B cell (primary cell): ENCODE data around the gene SGCD. TPM values are rescaled to one million over a fixed set of nuclear protein-coding genes. Genes with fewer than 3 reads are reported as not detected.

ENCODE experiments used
- ATAC-seq: fragments of 200-7000 bp; cut with Tn5 transposase; one replicate; pipeline ENCODE4 v1.10.0; 2021; ENCODE audit warnings: low read depth, mild to moderate bottlenecking, moderate number of reproducible peaks, moderate library complexity
- CTCF ChIA-PET: fragments of 350-600 bp; sonication (Branson Sonifier 250); formaldehyde crosslinking; loops from one replicate; lab custom pipeline; 2021; ENCODE audit warnings: antibody characterized with exemption, inconsistent platforms; lab: Charles Lee
- POLR2A ChIA-PET: fragments of 350-600 bp; sonication (Branson Sonifier 250); formaldehyde crosslinking; loops from one replicate; lab custom pipeline; 2021; ENCODE audit warnings: antibody characterized with exemption; lab: Charles Lee
- DNase-seq: peaks from one replicate; pipeline ENCODE4 v3.0.0; 2013
- H2AFZ ChIP-seq: 2 replicates; pipeline ENCODE4 v1.6.1; 2012; ENCODE audit warnings: mild to moderate bottlenecking, low read depth, low read length; ENCODE audit not compliant: insufficient read depth, poor library complexity, severe bottlenecking
- H3K27ac ChIP-seq, 2 donors: 1 replicate in 1 of 2; 2 replicates in 1 of 2; pipeline ENCODE4 v1.5.1; 2012 to 2013; ENCODE audit warnings: low read length in 2 of 2, mild to moderate bottlenecking in 2 of 2, moderate library complexity in 1 of 2
- H3K27me3 ChIP-seq, 4 experiments: fragments of 200-600 bp in 1 of 4; sonication (generic) in 1 of 4; replicated peaks in 1 of 4; 1 replicate in 2 of 4; 2 replicates in 2 of 4; pipeline versions ENCODE4 v1.6.1 to v1.7.0; 2013 to 2016; ENCODE audit warnings: low read length in 3 of 4, mild to moderate bottlenecking in 2 of 4, mixed read lengths in 1 of 4, moderate library complexity in 1 of 4; ENCODE audit not compliant: insufficient read depth in 4 of 4, control insufficient read depth in 3 of 4; ENCODE audit errors: control extremely low read depth in 1 of 4
- H3K36me3 ChIP-seq, 2 experiments: replicated peaks in 1 of 2; 1 replicate in 1 of 2; 2 replicates in 1 of 2; pipeline versions ENCODE4 v1.6.1 to v1.7.1; 2013; ENCODE audit warnings: low read length in 1 of 2; ENCODE audit not compliant: insufficient read depth in 2 of 2, control insufficient read depth in 1 of 2; ENCODE audit errors: control extremely low read depth in 1 of 2, extremely low read depth in 1 of 2
- H3K4me1 ChIP-seq, 2 donors: fragments of 200-600 bp in 1 of 2; sonication (generic) in 1 of 2; 1 replicate in 1 of 2; 2 replicates in 1 of 2; pipeline versions ENCODE4 v1.5.1 to v1.6.1; 2013 to 2017; ENCODE audit warnings: low read length in 2 of 2; ENCODE audit not compliant: control insufficient read depth in 2 of 2, insufficient read depth in 2 of 2
- H3K4me2 ChIP-seq: replicated peaks from 2 replicates; pipeline ENCODE3; 2012; ENCODE audit warnings: mild to moderate bottlenecking, low read depth, low read length; ENCODE audit not compliant: poor library complexity, severe bottlenecking
- H3K4me3 ChIP-seq, 5 experiments: fragments of 200-600 bp in 1 of 5; sonication (generic) in 1 of 5; 1 replicate in 3 of 5; 2 replicates in 2 of 5; pipeline versions ENCODE4 v1.5.1 to v1.7.0; 2011 to 2016; ENCODE audit warnings: low read length in 4 of 5, mild to moderate bottlenecking in 4 of 5, low read depth in 2 of 5, control low read depth in 1 of 5, moderate library complexity in 1 of 5; ENCODE audit not compliant: insufficient read depth in 1 of 5; ENCODE audit errors: control extremely low read depth in 1 of 5, extremely low read depth in 1 of 5
- H3K79me2 ChIP-seq: fragments of 200-600 bp; sonication (generic); one replicate; pipeline ENCODE4 v1.6.0; 2016; ENCODE audit warnings: low read length; ENCODE audit not compliant: control insufficient read depth, insufficient read depth
- H3K9ac ChIP-seq: fragments of 200-600 bp; sonication (generic); 2 replicates; pipeline ENCODE4 v1.6.1; 2017; ENCODE audit warnings: mild to moderate bottlenecking, low read length, moderate library complexity
- H3K9me3 ChIP-seq, 3 donors: one replicate each; pipeline versions ENCODE4 v1.6.1 to v1.7.1; 2013; ENCODE audit warnings: low read length in 2 of 3; ENCODE audit not compliant: control insufficient read depth in 2 of 3, insufficient read depth in 1 of 3; ENCODE audit errors: control extremely low read depth in 1 of 3
- H4K20me1 ChIP-seq: 2 replicates; pipeline ENCODE4 v1.6.0; 2012; ENCODE audit warnings: mild to moderate bottlenecking, low read length; ENCODE audit not compliant: insufficient read depth, control insufficient read depth, poor library complexity, severe bottlenecking
- H3K27ac Mint-ChIP-seq: one replicate; pipeline ENCODE4 v1.8.0; 2021; ENCODE audit warnings: mixed read lengths
- H3K27me3 Mint-ChIP-seq: one replicate; pipeline ENCODE4 v1.8.0; 2021; ENCODE audit warnings: mixed read lengths
- H3K4me1 Mint-ChIP-seq: one replicate; pipeline ENCODE4 v1.8.0; 2021; ENCODE audit warnings: mixed read lengths
- H3K4me3 Mint-ChIP-seq: one replicate; pipeline ENCODE4 v1.8.0; 2021; ENCODE audit warnings: mixed read lengths
- H3K9me3 Mint-ChIP-seq: one replicate; pipeline ENCODE4 v1.8.0; 2022; ENCODE audit warnings: mixed read lengths; ENCODE audit not compliant: insufficient read depth
- CTCF ChIP-seq: fragments of 200-600 bp; IDR thresholded peaks from one replicate; pipeline ENCODE4 v1.8.0; 2022; ENCODE audit warnings: antibody characterized with exemption, mild to moderate bottlenecking
- EZH2 ChIP-seq: IDR thresholded peaks from 2 replicates; pipeline ENCODE4 v1.6.1; 2012; ENCODE audit warnings: borderline replicate concordance, low read depth, mild to moderate bottlenecking, moderate library complexity, low read length; ENCODE audit not compliant: insufficient read depth, poor library complexity, severe bottlenecking
- WGBS: methylation state at CpG from one replicate; pipeline ENCODE4 v1.1.5; 2013; ENCODE audit warnings: missing lambda C conversion rate; ENCODE audit not compliant: insufficient coverage; 5-methylcytosine and 5-hydroxymethylcytosine counted together
- intact Hi-C: fragments of 100-400 bp; cut with micrococcal nuclease; formaldehyde crosslinking; loops from one replicate; pipeline ENCODE4 v1.10.0; 2022
- polyA plus RNA-seq: library from polyadenylated mRNA; depleted of rRNA; stranded (reverse); fragments of >200 nt; gene quantifications from 2 replicates; pipeline ENCODE4 v1.2.3, GENCODE V29; 2012
- total RNA-seq, 2 donors: library from RNA; stranded (reverse); fragments of 120-200 nt in 1 of 2; gene quantifications; 1 replicate in 1 of 2; 2 replicates in 1 of 2; pipeline versions ENCODE4 v1.2.3 to v1.2.4, GENCODE V29; 2013 to 2022

Gene SGCD
- total and polyA plus RNA-seq, 2 donors (not counting 1 experiment from before 2014, with no cell fraction given): not detected

- Mint-ChIP-seq H3K4me3 (no peak overlapping the region), H3K27ac (no peak overlapping the region), H3K4me1 (no peaks in the 10 kb centered on the region), H3K9me3 (peaks cover 2% of the 10 kb centered on the region), H3K27me3 (peaks cover 13% of the 10 kb centered on the region)
- Histone ChIP-seq H3K4me1 (no peaks in the 10 kb centered on the region), H3K27ac (no peak overlapping the region), H2AFZ (no peak overlapping the region), H3K36me3 (no peaks in the 10 kb centered on the region), H3K4me3 (no peak overlapping the region), H3K9me3 (no peaks in the 10 kb centered on the region), H3K9ac (no peak overlapping the region), H3K79me2 (no peaks in the 10 kb centered on the region), H4K20me1 (no peaks in the 10 kb centered on the region), H3K4me2 (no peak overlapping the region), H3K27me3 (peaks cover 0 to 3% (median 0%) of the 10 kb centered on the region in 4 experiments)
- 100% methylated on average over 1 of the region's 1 CpG for WGBS
- intact Hi-C loops: no loop called here
- ChIA-PET CTCF (no interaction called here), POLR2A (no interaction called here)
- ATAC-seq (no peak), DNase-seq (no peak)
- TF ChIP-seq EZH2 (no peak), CTCF (no peak)
These were observed 314.7 kb downstream of the SGCD start for GRCh38 chr5:156641686-156642085.

GRCh38 chr5:156647034-156647451, 320.1 kb downstream of the SGCD start:
- Histone ChIP-seq H3K9ac (no peak overlapping the region), H3K79me2 (no peaks in the 10 kb centered on the region), H3K4me2 (no peak overlapping the region), H3K4me1 (no peaks in the 10 kb centered on the region), H3K4me3 (no peak overlapping the region), H2AFZ (no peak overlapping the region), H3K9me3 (no peaks in the 10 kb centered on the region), H3K27ac (no peak overlapping the region), H3K36me3 (no peaks in the 10 kb centered on the region), H3K27me3 (peaks cover 0 to 3% (median 0%) of the 10 kb centered on the region in 4 experiments), H4K20me1 (no peaks in the 10 kb centered on the region)
- Mint-ChIP-seq H3K4me3 (no peak overlapping the region), H3K4me1 (no peaks in the 10 kb centered on the region), H3K9me3 (no peaks in the 10 kb centered on the region), H3K27me3 (peaks cover 10% of the 10 kb centered on the region), H3K27ac (no peak overlapping the region)
- ChIA-PET POLR2A (no interaction called here), CTCF (no interaction called here)
- WGBS: 58% methylated on average over 3 of the region's 4 CpGs
- TF ChIP-seq CTCF (no peak), EZH2 (no peak)
- intact Hi-C loops: no loop called here
- no peak for ATAC-seq
- DNase-seq: no peak
